Activated CD8-positive, alpha-beta T cell treated with anti-CD3 and anti-CD28 coated beads for 36 hours (primary cell): ENCODE results near the gene WIPF1. TPM values are rescaled to one million over a fixed set of nuclear protein-coding genes. Genes with fewer than 3 reads are reported as not detected.
A peak's percentile ranks its signal among the peaks of the same experiment; 100 is the strongest.

Experiments
- ATAC-seq: fragments of 200-7000 bp; cut with Tn5 transposase; one replicate; pipeline ENCODE4 v1.10.0; 2021; ENCODE audit warnings: mild to moderate bottlenecking, moderate library complexity
- CTCF ChIA-PET: fragments of 350-600 bp; sonication (Branson Sonifier 250); formaldehyde crosslinking; loops from one replicate; lab custom pipeline; 2021; ENCODE audit warnings: antibody characterized with exemption; lab: Charles Lee
- POLR2A ChIA-PET: fragments of 350-600 bp; sonication (Branson Sonifier 250); formaldehyde crosslinking; loops from one replicate; lab custom pipeline; 2021; ENCODE audit warnings: antibody characterized with exemption; lab: Charles Lee
- DNase-seq: peaks from one replicate; pipeline ENCODE4 v3.0.0-alpha.2; 2020
- H3K27ac Mint-ChIP-seq: one replicate; pipeline ENCODE4 v1.8.0; 2021; ENCODE audit warnings: mild to moderate bottlenecking, mixed read lengths
- H3K27me3 Mint-ChIP-seq: one replicate; pipeline ENCODE4 v1.8.0; 2021; ENCODE audit warnings: mixed read lengths
- H3K36me3 Mint-ChIP-seq: one replicate; pipeline ENCODE4 v1.8.0; 2021; ENCODE audit warnings: low read depth, mixed read lengths
- H3K4me1 Mint-ChIP-seq: one replicate; pipeline ENCODE4 v1.8.0; 2021; ENCODE audit warnings: low read depth, mixed read lengths
- H3K4me3 Mint-ChIP-seq: one replicate; pipeline ENCODE4 v1.8.0; 2021; ENCODE audit warnings: mild to moderate bottlenecking, moderate library complexity, mixed read lengths
- H3K9me3 Mint-ChIP-seq: one replicate; pipeline ENCODE4 v1.8.0; 2021; ENCODE audit warnings: mixed read lengths
- CTCF ChIP-seq: fragments of 200-600 bp; IDR thresholded peaks from one replicate; pipeline ENCODE4 v1.8.0; 2022; ENCODE audit warnings: antibody characterized with exemption, mild to moderate bottlenecking
- intact Hi-C: fragments of 100-400 bp; cut with micrococcal nuclease; formaldehyde crosslinking; loops from one replicate; pipeline ENCODE4 v1.10.0; 2022
- total RNA-seq, 2 experiments: library from RNA; stranded (reverse); gene quantifications; one replicate each; pipeline ENCODE4 v1.2.3, GENCODE V29; 2021

The WIPF1 gene
- total RNA-seq, 2 experiments from 2014 or later: 361 to 365 TPM

- POLR2A ChIA-PET: interaction anchor here (1.8 to 12.4 kb wide), 2 partner anchors 8 to 10 kb away, joined by 4 to 139 read pairs; partner anchors contain the start of gene WIPF1
Measured at GRCh38 chr2:174588463-174588862, 9.1 kb downstream of the WIPF1 start.

DNA sequence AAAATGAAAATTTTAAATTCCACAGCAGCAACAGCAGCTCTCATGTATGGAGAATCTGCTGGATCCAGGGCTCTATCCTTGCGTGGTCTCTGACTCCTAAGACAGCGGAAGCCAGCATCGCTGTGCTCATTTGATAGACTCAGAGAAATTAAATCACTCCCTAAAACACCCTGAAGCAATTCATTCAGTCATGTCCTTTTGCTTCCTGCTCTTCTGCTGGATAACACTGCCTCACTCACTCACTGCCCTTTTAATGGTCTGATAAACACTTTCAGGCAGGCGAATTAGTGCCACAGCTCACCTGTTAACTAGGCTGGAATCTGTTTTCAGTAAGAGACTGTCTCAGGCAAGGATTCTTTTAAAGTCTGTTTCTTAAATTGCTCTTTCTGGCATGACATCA is 10.0 kb downstream of the WIPF1 start:
- DNase-seq (no peak), ATAC-seq (no peak)
- peaks cover 87% of the 10 kb centered on the region for H3K4me1 Mint-ChIP-seq
- TF ChIP-seq CTCF: no peak
- H3K27me3 Mint-ChIP-seq: no peaks in the 10 kb centered on the region
- intact Hi-C loops: loop anchor here (5.0 kb wide), 1 partner anchor 95 kb away; no protein-coding TSS in a partner anchor
- H3K36me3 Mint-ChIP-seq: peaks cover 86% of the 10 kb centered on the region
- no peaks in the 10 kb centered on the region for H3K9me3 Mint-ChIP-seq
- peak overlapping the region; percentile 21 for H3K4me3 Mint-ChIP-seq
- ChIA-PET CTCF (interaction anchor here (0.9 to 2.1 kb wide), 4 partner anchors 10 to 112 kb away, joined by 3 to 10 read pairs (median 4); no protein-coding TSS in a partner anchor), POLR2A (interaction anchor here (1.4 to 12.4 kb wide), 3 partner anchors 9 to 11 kb away, joined by 3 to 139 read pairs (median 4); partner anchors contain the start of gene WIPF1)
- H3K27ac Mint-ChIP-seq: peak overlapping the region; percentile 87

More at GRCh38 chr2:174588463-174588862, 9.1 kb downstream of the WIPF1 start:
- Mint-ChIP-seq H3K36me3 (peaks cover 83% of the 10 kb centered on the region), H3K4me1 (peaks cover 79% of the 10 kb centered on the region), H3K27ac (peak overlapping the region; percentile 87), H3K4me3 (peak overlapping the region; percentile 59), H3K27me3 (no peaks in the 10 kb centered on the region), H3K9me3 (no peaks in the 10 kb centered on the region)
- CTCF ChIA-PET: interaction anchor here (1.1 kb wide), 1 partner anchor 10 kb away, joined by 4 read pairs; no protein-coding TSS in a partner anchor
- ATAC-seq (no peak), DNase-seq (no peak)
- no peak for TF ChIP-seq CTCF
- intact Hi-C loops: loop anchor here (5.0 kb wide), 1 partner anchor 94 kb away; no protein-coding TSS in a partner anchor

- Mint-ChIP-seq H3K4me1 (peaks cover 91% of the 10 kb centered on the region), H3K27me3 (no peaks in the 10 kb centered on the region), H3K4me3 (no peak overlapping the region), H3K36me3 (peaks cover 84% of the 10 kb centered on the region), H3K27ac (peak overlapping the region; percentile 87), H3K9me3 (no peaks in the 10 kb centered on the region)
- intact Hi-C loops: loop anchor here (5.0 kb wide), 1 partner anchor 96 kb away; no protein-coding TSS in a partner anchor
- ChIA-PET CTCF (interaction anchor here (0.6 to 2.1 kb wide), 9 partner anchors 9 to 124 kb away, joined by 3 to 10 read pairs (median 4); partner anchors contain the start of gene WIPF1), POLR2A (interaction anchor here (0.5 to 12.4 kb wide), 4 partner anchors 10 to 52 kb away, joined by 3 to 139 read pairs (median 3); partner anchors contain the start of gene WIPF1)
- no peak for ATAC-seq
- DNase-seq: no peak
- TF ChIP-seq CTCF: no peak
Measured at GRCh38 chr2:174586418-174587295, 10.9 kb downstream of the WIPF1 start.

GRCh38 chr2:174585657-174586252 is 11.8 kb downstream of the WIPF1 start:
- H3K27ac Mint-ChIP-seq: peak overlapping the region; percentile 27
- no peak for TF ChIP-seq CTCF
- H3K36me3 Mint-ChIP-seq: peaks cover 83% of the 10 kb centered on the region
- ChIA-PET CTCF (interaction anchor here (1.0 to 8.6 kb wide), 6 partner anchors 8 to 123 kb away, joined by 3 to 143 read pairs (median 4); partner anchors contain the start of gene WIPF1), POLR2A (interaction anchor here (0.5 to 12.4 kb wide), 3 partner anchors 11 to 98 kb away, joined by 3 to 139 read pairs (median 3); partner anchors contain the start of gene WIPF1)
- no peak for ATAC-seq
- H3K4me3 Mint-ChIP-seq: no peak overlapping the region
- H3K27me3 Mint-ChIP-seq: no peaks in the 10 kb centered on the region
- H3K4me1 Mint-ChIP-seq: peaks cover 90% of the 10 kb centered on the region
- no peak for DNase-seq
- H3K9me3 Mint-ChIP-seq: no peaks in the 10 kb centered on the region
- intact Hi-C loops: loop anchor here (5.0 kb wide), 1 partner anchor 97 kb away; no protein-coding TSS in a partner anchor
